ENCODE results near the gene SERPINA10. TPM values are rescaled to one million over a fixed set of nuclear protein-coding genes. Genes with fewer than 3 reads are reported as not detected.
A peak's percentile ranks its signal among the peaks of the same experiment; 100 is the strongest.

SERPINA10 gene
- total and polyA plus RNA-seq, 2 of the 13 experiments (the other 11 are each of a cell fraction or from before 2014, with no cell fraction given) = 20.1 to 20.2 TPM

DNA sequence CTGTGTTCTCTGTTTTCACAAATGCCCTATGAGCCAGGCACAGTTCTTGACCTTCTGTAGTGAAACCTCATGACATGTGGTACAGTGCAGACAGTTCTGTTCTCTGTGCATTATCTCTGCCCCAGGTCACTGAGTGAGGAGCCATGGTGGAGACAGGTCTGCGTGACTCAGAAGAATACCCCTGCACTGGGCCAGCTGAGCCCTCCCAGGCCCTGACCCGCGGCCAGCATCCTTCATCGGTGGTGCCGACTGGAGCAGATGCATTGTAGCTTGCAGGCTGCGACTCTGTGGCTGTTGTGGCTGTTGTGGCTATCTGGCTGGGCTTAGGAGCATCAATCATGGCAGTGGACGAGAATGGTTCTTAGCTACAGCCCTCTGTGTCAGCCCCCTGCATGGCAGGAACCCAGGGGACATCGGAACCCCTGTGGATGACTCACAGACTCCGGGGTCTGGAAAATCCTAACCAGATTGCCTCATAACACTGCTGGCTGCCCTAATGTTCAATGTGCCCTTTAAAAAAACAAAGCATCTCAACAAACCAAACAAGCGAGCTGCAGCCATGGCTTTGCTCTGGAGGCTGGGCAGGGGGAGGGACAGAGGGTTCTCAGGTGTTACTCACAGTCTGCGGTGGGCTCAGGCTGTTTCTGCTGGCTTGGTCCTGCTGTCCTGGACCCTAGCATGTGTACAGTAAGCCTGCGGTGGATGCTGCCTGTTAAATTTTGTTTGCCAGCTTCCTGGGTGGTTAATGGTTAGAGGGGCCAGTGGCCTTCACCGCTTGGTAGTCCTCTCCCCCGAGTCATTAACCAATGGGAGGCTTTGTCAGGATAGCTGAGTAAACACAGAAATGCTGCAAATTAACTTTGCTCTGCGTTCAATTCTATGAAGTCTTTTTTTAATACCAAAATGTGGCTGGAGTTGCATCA lies 29.8 kb upstream of the SERPINA10 start, which contains the start of gene SERPINA6 (continued):
- TF ChIP-seq, protein P1, sequence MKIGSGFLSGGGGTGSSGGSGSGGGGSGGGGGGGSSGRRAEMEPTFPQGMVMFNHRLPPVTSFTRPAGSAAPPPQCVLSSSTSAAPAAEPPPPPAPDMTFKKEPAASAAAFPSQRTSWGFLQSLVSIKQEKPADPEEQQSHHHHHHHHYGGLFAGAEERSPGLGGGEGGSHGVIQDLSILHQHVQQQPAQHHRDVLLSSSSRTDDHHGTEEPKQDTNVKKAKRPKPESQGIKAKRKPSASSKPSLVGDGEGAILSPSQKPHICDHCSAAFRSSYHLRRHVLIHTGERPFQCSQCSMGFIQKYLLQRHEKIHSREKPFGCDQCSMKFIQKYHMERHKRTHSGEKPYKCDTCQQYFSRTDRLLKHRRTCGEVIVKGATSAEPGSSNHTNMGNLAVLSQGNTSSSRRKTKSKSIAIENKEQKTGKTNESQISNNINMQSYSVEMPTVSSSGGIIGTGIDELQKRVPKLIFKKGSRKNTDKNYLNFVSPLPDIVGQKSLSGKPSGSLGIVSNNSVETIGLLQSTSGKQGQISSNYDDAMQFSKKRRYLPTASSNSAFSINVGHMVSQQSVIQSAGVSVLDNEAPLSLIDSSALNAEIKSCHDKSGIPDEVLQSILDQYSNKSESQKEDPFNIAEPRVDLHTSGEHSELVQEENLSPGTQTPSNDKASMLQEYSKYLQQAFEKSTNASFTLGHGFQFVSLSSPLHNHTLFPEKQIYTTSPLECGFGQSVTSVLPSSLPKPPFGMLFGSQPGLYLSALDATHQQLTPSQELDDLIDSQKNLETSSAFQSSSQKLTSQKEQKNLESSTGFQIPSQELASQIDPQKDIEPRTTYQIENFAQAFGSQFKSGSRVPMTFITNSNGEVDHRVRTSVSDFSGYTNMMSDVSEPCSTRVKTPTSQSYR (CRISPR knock-in tag; IDR thresholded peaks at IDR 0.05; ENCODE audit: borderline replicate concordance) = peak; percentile 54; the same call in 1 of the 2 replicates
- TF ChIP-seq ETV6 (CRISPR knock-in tag; conservative IDR thresholded peaks at IDR 0.05) (no peak), SIX4 (CRISPR knock-in tag; IDR thresholded peaks at IDR 0.05) (no peak), THYN1 (CRISPR knock-in tag; IDR thresholded peaks at IDR 0.05; ENCODE audit: borderline replicate concordance, low read depth) (no peak), ZNF605 (CRISPR knock-in tag; IDR thresholded peaks at IDR 0.05) (no peak; the same call in 1 of the 2 replicates), ZSCAN30 (CRISPR knock-in tag; IDR thresholded peaks at IDR 0.05) (0 out of 2 replicates have a peak, but pooled peaks have one; percentile 51), RCOR2 (CRISPR knock-in tag; IDR thresholded peaks at IDR 0.05) (no peak), ZNF3 (CRISPR knock-in tag; IDR thresholded peaks at IDR 0.05) (no peak), RORA (CRISPR knock-in tag; IDR thresholded peaks at IDR 0.05) (no peak), ZNF367 (CRISPR knock-in tag; IDR thresholded peaks at IDR 0.05; ENCODE audit: borderline replicate concordance) (no peak), ATF7 (IDR thresholded peaks at IDR 0.05) (no peak), ATF7 (CRISPR knock-in tag; IDR thresholded peaks at IDR 0.05) (no peak), ZFP1 (CRISPR knock-in tag; IDR thresholded peaks at IDR 0.05) (no peak), ZNF737 (CRISPR knock-in tag; IDR thresholded peaks at IDR 0.05; ENCODE audit: borderline replicate concordance) (no peak), ZFP41 (CRISPR knock-in tag; IDR thresholded peaks at IDR 0.05; ENCODE audit: borderline replicate concordance) (no peak)
- TF ChIP-seq, protein P2, sequence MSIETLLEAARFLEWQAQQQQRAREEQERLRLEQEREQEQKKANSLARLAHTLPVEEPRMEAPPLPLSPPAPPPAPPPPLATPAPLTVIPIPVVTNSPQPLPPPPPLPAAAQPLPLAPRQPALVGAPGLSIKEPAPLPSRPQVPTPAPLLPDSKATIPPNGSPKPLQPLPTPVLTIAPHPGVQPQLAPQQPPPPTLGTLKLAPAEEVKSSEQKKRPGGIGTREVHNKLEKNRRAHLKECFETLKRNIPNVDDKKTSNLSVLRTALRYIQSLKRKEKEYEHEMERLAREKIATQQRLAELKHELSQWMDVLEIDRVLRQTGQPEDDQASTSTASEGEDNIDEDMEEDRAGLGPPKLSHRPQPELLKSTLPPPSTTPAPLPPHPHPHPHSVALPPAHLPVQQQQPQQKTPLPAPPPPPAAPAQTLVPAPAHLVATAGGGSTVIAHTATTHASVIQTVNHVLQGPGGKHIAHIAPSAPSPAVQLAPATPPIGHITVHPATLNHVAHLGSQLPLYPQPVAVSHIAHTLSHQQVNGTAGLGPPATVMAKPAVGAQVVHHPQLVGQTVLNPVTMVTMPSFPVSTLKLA (IDR thresholded peaks at IDR 0.05) = no peak
- TF ChIP-seq, protein P3, sequence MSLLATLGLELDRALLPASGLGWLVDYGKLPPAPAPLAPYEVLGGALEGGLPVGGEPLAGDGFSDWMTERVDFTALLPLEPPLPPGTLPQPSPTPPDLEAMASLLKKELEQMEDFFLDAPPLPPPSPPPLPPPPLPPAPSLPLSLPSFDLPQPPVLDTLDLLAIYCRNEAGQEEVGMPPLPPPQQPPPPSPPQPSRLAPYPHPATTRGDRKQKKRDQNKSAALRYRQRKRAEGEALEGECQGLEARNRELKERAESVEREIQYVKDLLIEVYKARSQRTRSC (CRISPR knock-in tag; IDR thresholded peaks at IDR 0.05; ENCODE audit: low read depth) = no peak
- TF ChIP-seq, protein P4, sequence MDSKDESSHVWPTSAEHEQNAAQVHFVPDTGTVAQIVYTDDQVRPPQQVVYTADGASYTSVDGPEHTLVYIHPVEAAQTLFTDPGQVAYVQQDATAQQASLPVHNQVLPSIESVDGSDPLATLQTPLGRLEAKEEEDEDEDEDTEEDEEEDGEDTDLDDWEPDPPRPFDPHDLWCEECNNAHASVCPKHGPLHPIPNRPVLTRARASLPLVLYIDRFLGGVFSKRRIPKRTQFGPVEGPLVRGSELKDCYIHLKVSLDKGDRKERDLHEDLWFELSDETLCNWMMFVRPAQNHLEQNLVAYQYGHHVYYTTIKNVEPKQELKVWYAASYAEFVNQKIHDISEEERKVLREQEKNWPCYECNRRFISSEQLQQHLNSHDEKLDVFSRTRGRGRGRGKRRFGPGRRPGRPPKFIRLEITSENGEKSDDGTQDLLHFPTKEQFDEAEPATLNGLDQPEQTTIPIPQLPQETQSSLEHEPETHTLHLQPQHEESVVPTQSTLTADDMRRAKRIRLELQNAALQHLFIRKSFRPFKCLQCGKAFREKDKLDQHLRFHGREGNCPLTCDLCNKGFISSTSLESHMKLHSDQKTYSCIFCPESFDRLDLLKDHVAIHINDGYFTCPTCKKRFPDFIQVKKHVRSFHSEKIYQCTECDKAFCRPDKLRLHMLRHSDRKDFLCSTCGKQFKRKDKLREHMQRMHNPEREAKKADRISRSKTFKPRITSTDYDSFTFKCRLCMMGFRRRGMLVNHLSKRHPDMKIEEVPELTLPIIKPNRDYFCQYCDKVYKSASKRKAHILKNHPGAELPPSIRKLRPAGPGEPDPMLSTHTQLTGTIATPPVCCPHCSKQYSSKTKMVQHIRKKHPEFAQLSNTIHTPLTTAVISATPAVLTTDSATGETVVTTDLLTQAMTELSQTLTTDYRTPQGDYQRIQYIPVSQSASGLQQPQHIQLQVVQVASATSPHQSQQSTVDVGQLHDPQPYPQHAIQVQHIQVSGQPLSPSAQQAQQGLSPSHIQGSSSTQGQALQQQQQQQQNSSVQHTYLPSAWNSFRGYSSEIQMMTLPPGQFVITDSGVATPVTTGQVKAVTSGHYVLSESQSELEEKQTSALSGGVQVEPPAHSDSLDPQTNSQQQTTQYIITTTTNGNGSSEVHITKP (CRISPR knock-in tag; IDR thresholded peaks at IDR 0.05; ENCODE audit: low read depth) = no peak
- TF ChIP-seq, protein P5, sequence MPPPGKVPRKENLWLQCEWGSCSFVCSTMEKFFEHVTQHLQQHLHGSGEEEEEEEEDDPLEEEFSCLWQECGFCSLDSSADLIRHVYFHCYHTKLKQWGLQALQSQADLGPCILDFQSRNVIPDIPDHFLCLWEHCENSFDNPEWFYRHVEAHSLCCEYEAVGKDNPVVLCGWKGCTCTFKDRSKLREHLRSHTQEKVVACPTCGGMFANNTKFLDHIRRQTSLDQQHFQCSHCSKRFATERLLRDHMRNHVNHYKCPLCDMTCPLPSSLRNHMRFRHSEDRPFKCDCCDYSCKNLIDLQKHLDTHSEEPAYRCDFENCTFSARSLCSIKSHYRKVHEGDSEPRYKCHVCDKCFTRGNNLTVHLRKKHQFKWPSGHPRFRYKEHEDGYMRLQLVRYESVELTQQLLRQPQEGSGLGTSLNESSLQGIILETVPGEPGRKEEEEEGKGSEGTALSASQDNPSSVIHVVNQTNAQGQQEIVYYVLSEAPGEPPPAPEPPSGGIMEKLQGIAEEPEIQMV (CRISPR knock-in tag; IDR thresholded peaks at IDR 0.05; ENCODE audit: low read depth) = no peak

All from HepG2 (cell line).